NCI-H1105 treated with DMSO at 0.1 percent for 48 hours (cell line): ENCODE measurements around the gene HS6ST1.
"Not testable (repeated sequence)": the region's sequence is repeated elsewhere in the genome, so short reads cannot be mapped to it uniquely, and the experiment has no call there.

Experiments used
- DNase-seq: peaks from one replicate; lab custom pipeline; 2025; lab: John Stamatoyannopoulos, UW

The HS6ST1 gene

GRCh38 chr2:128268611-128269010, 50.1 kb downstream of the HS6ST1 start:
- not testable (repeated sequence) for DNase-seq

- not testable (repeated sequence) for DNase-seq
Observed at GRCh38 chr2:128268145-128268544, 50.5 kb downstream of the HS6ST1 start.

GRCh38 chr2:128267649-128268048, 51.0 kb downstream of the HS6ST1 start:
- not testable (repeated sequence) for DNase-seq

- not testable (repeated sequence) for DNase-seq
Observed at GRCh38 chr2:128267197-128267596, 51.5 kb downstream of the HS6ST1 start.

- DNase-seq: not testable (repeated sequence)
Observed at GRCh38 chr2:128266463-128266862, 52.2 kb downstream of the HS6ST1 start.

- not testable (repeated sequence) for DNase-seq
Observed at GRCh38 chr2:128265608-128265993, 53.1 kb downstream of the HS6ST1 start.

- no peak for DNase-seq
Observed at GRCh38 chr2:128264881-128265607, 53.6 kb downstream of the HS6ST1 start.

- no peak for DNase-seq
Observed at GRCh38 chr2:128263902-128264331, 54.8 kb downstream of the HS6ST1 start.

- DNase-seq: no peak
Observed at GRCh38 chr2:128262315-128263253, 56.1 kb downstream of the HS6ST1 start.

- no peak for DNase-seq
Observed at GRCh38 chr2:128261245-128262128, 57.2 kb downstream of the HS6ST1 start.

GRCh38 chr2:128260239-128261138, 58.2 kb downstream of the HS6ST1 start:
- DNase-seq: no peak

GRCh38 chr2:128259585-128259984, 59.1 kb downstream of the HS6ST1 start:
- no peak for DNase-seq

GRCh38 chr2:128258218-128258617, 60.5 kb downstream of the HS6ST1 start:
- DNase-seq: no peak

- no peak for DNase-seq
Observed at GRCh38 chr2:128252501-128252900, 66.2 kb downstream of the HS6ST1 start.

- not testable (repeated sequence) for DNase-seq
Observed at GRCh38 chr2:128252086-128252485, 66.6 kb downstream of the HS6ST1 start.

- DNase-seq: no peak
Observed at GRCh38 chr2:128250229-128251025, 68.2 kb downstream of the HS6ST1 start.

GRCh38 chr2:128249555-128249954, 69.1 kb downstream of the HS6ST1 start:
- DNase-seq: no peak

GRCh38 chr2:128245813-128246212, 72.9 kb downstream of the HS6ST1 start:
- DNase-seq: no peak

GRCh38 chr2:128241896-128242295, 76.8 kb downstream of the HS6ST1 start:
- no peak for DNase-seq
